B cell (primary cell): Measurements from ENCODE around the gene SLC47A2. TPM values are rescaled to one million over a fixed set of nuclear protein-coding genes. Genes with fewer than 3 reads are reported as not detected.

ENCODE experiments used
- ATAC-seq: fragments of 200-7000 bp; cut with Tn5 transposase; one replicate; pipeline ENCODE4 v1.10.0; 2021; ENCODE audit warnings: low read depth, mild to moderate bottlenecking, moderate number of reproducible peaks, moderate library complexity
- CTCF ChIA-PET: fragments of 350-600 bp; sonication (Branson Sonifier 250); formaldehyde crosslinking; loops from one replicate; lab custom pipeline; 2021; ENCODE audit warnings: antibody characterized with exemption, inconsistent platforms; lab: Charles Lee
- POLR2A ChIA-PET: fragments of 350-600 bp; sonication (Branson Sonifier 250); formaldehyde crosslinking; loops from one replicate; lab custom pipeline; 2021; ENCODE audit warnings: antibody characterized with exemption; lab: Charles Lee
- DNase-seq: peaks from one replicate; pipeline ENCODE4 v3.0.0; 2013
- H2AFZ ChIP-seq: 2 replicates; pipeline ENCODE4 v1.6.1; 2012; ENCODE audit warnings: mild to moderate bottlenecking, low read depth, low read length; ENCODE audit not compliant: insufficient read depth, poor library complexity, severe bottlenecking
- H3K27ac ChIP-seq, 2 donors: 1 replicate in 1 of 2; 2 replicates in 1 of 2; pipeline ENCODE4 v1.5.1; 2012 to 2013; ENCODE audit warnings: low read length in 2 of 2, mild to moderate bottlenecking in 2 of 2, moderate library complexity in 1 of 2
- H3K27me3 ChIP-seq, 4 experiments: fragments of 200-600 bp in 1 of 4; sonication (generic) in 1 of 4; replicated peaks in 1 of 4; 1 replicate in 2 of 4; 2 replicates in 2 of 4; pipeline versions ENCODE4 v1.6.1 to v1.7.0; 2013 to 2016; ENCODE audit warnings: low read length in 3 of 4, mild to moderate bottlenecking in 2 of 4, mixed read lengths in 1 of 4, moderate library complexity in 1 of 4; ENCODE audit not compliant: insufficient read depth in 4 of 4, control insufficient read depth in 3 of 4; ENCODE audit errors: control extremely low read depth in 1 of 4
- H3K36me3 ChIP-seq, 2 experiments: replicated peaks in 1 of 2; 1 replicate in 1 of 2; 2 replicates in 1 of 2; pipeline versions ENCODE4 v1.6.1 to v1.7.1; 2013; ENCODE audit warnings: low read length in 1 of 2; ENCODE audit not compliant: insufficient read depth in 2 of 2, control insufficient read depth in 1 of 2; ENCODE audit errors: control extremely low read depth in 1 of 2, extremely low read depth in 1 of 2
- H3K4me1 ChIP-seq, 2 donors: fragments of 200-600 bp in 1 of 2; sonication (generic) in 1 of 2; 1 replicate in 1 of 2; 2 replicates in 1 of 2; pipeline versions ENCODE4 v1.5.1 to v1.6.1; 2013 to 2017; ENCODE audit warnings: low read length in 2 of 2; ENCODE audit not compliant: control insufficient read depth in 2 of 2, insufficient read depth in 2 of 2
- H3K4me2 ChIP-seq: replicated peaks from 2 replicates; pipeline ENCODE3; 2012; ENCODE audit warnings: mild to moderate bottlenecking, low read depth, low read length; ENCODE audit not compliant: poor library complexity, severe bottlenecking
- H3K4me3 ChIP-seq, 5 experiments: fragments of 200-600 bp in 1 of 5; sonication (generic) in 1 of 5; 1 replicate in 3 of 5; 2 replicates in 2 of 5; pipeline versions ENCODE4 v1.5.1 to v1.7.0; 2011 to 2016; ENCODE audit warnings: low read length in 4 of 5, mild to moderate bottlenecking in 4 of 5, low read depth in 2 of 5, control low read depth in 1 of 5, moderate library complexity in 1 of 5; ENCODE audit not compliant: insufficient read depth in 1 of 5; ENCODE audit errors: control extremely low read depth in 1 of 5, extremely low read depth in 1 of 5
- H3K79me2 ChIP-seq: fragments of 200-600 bp; sonication (generic); one replicate; pipeline ENCODE4 v1.6.0; 2016; ENCODE audit warnings: low read length; ENCODE audit not compliant: control insufficient read depth, insufficient read depth
- H3K9ac ChIP-seq: fragments of 200-600 bp; sonication (generic); 2 replicates; pipeline ENCODE4 v1.6.1; 2017; ENCODE audit warnings: mild to moderate bottlenecking, low read length, moderate library complexity
- H3K9me3 ChIP-seq, 3 donors: one replicate each; pipeline versions ENCODE4 v1.6.1 to v1.7.1; 2013; ENCODE audit warnings: low read length in 2 of 3; ENCODE audit not compliant: control insufficient read depth in 2 of 3, insufficient read depth in 1 of 3; ENCODE audit errors: control extremely low read depth in 1 of 3
- H4K20me1 ChIP-seq: 2 replicates; pipeline ENCODE4 v1.6.0; 2012; ENCODE audit warnings: mild to moderate bottlenecking, low read length; ENCODE audit not compliant: insufficient read depth, control insufficient read depth, poor library complexity, severe bottlenecking
- H3K27ac Mint-ChIP-seq: one replicate; pipeline ENCODE4 v1.8.0; 2021; ENCODE audit warnings: mixed read lengths
- H3K27me3 Mint-ChIP-seq: one replicate; pipeline ENCODE4 v1.8.0; 2021; ENCODE audit warnings: mixed read lengths
- H3K4me1 Mint-ChIP-seq: one replicate; pipeline ENCODE4 v1.8.0; 2021; ENCODE audit warnings: mixed read lengths
- H3K4me3 Mint-ChIP-seq: one replicate; pipeline ENCODE4 v1.8.0; 2021; ENCODE audit warnings: mixed read lengths
- H3K9me3 Mint-ChIP-seq: one replicate; pipeline ENCODE4 v1.8.0; 2022; ENCODE audit warnings: mixed read lengths; ENCODE audit not compliant: insufficient read depth
- CTCF ChIP-seq: fragments of 200-600 bp; IDR thresholded peaks from one replicate; pipeline ENCODE4 v1.8.0; 2022; ENCODE audit warnings: antibody characterized with exemption, mild to moderate bottlenecking
- EZH2 ChIP-seq: IDR thresholded peaks from 2 replicates; pipeline ENCODE4 v1.6.1; 2012; ENCODE audit warnings: borderline replicate concordance, low read depth, mild to moderate bottlenecking, moderate library complexity, low read length; ENCODE audit not compliant: insufficient read depth, poor library complexity, severe bottlenecking
- WGBS: methylation state at CpG from one replicate; pipeline ENCODE4 v1.1.5; 2013; ENCODE audit warnings: missing lambda C conversion rate; ENCODE audit not compliant: insufficient coverage; 5-methylcytosine and 5-hydroxymethylcytosine counted together
- intact Hi-C: fragments of 100-400 bp; cut with micrococcal nuclease; formaldehyde crosslinking; loops from one replicate; pipeline ENCODE4 v1.10.0; 2022
- polyA plus RNA-seq: library from polyadenylated mRNA; depleted of rRNA; stranded (reverse); fragments of >200 nt; gene quantifications from 2 replicates; pipeline ENCODE4 v1.2.3, GENCODE V29; 2012
- total RNA-seq, 2 donors: library from RNA; stranded (reverse); fragments of 120-200 nt in 1 of 2; gene quantifications; 1 replicate in 1 of 2; 2 replicates in 1 of 2; pipeline versions ENCODE4 v1.2.3 to v1.2.4, GENCODE V29; 2013 to 2022

Gene SLC47A2
- total and polyA plus RNA-seq, 2 donors (not counting 1 experiment from before 2014, with no cell fraction given), result not detected

- Mint-ChIP-seq H3K27me3 (no peaks in the 10 kb centered on the region), H3K4me1 (no peaks in the 10 kb centered on the region), H3K4me3 (no peak overlapping the region), H3K9me3 (no peaks in the 10 kb centered on the region), H3K27ac (no peak overlapping the region)
- no peak overlapping the region for H3K27ac ChIP-seq
- TF ChIP-seq EZH2 (no peak), CTCF (no peak)
- no peaks in the 10 kb centered on the region for H3K36me3 ChIP-seq
- ATAC-seq (no peak), DNase-seq (no peak)
- intact Hi-C loops, result no loop called here
- no peaks in the 10 kb centered on the region for H3K79me2 ChIP-seq
- ChIA-PET CTCF (no interaction called here), POLR2A (no interaction called here)
- no peak overlapping the region for H3K9ac ChIP-seq
- no peak overlapping the region for H2AFZ ChIP-seq
- no peak overlapping the region for H3K4me2 ChIP-seq
- H3K4me3 ChIP-seq, result no peak overlapping the region
- no peaks in the 10 kb centered on the region for H3K4me1 ChIP-seq
- H3K27me3 ChIP-seq, result no peaks in the 10 kb centered on the region
- H3K9me3 ChIP-seq, result no peaks in the 10 kb centered on the region
- WGBS, result 95% methylated on average over 12 of the region's 17 CpGs
- no peaks in the 10 kb centered on the region for H4K20me1 ChIP-seq
Observed at GRCh38 chr17:19703828-19704613, 12.4 kb downstream of the SLC47A2 start.

DNA sequence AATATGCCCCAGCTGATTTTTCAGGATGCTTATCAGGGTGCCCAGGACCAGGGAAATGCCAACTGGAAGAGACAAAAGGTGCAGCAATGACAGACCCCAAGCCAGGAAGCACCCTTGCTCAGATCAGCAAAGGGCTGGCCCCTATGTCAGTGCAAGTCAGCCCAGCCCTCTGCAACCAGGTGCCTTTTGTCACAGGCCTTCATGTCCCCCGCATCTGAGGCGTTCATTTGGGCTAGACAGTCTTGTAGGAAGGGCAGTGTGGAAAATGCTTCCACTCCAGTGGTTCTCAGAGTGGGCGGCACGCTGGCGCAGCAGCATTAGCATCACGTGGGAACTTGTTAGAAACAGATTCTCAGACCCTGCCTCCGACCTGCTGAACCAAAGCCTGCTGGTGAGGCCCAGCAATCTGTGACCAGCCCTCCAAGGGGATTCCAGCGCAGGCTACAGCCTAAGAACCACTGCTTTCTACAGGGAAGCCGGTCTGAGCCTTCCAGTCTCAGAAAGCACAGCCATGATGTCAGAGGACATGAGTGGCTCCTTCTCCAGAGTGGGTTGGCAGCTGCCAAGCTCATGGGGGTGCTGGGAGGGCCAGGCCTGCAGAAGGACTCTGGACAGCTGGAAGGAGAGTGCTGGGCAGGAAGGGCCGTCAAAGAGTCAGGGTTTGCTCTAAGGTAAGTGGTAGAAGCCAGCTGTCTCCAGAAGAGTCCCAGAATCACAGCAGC is 13.1 kb downstream of the SLC47A2 start:
- no peak overlapping the region for H3K27ac ChIP-seq
- intact Hi-C loops, result no loop called here
- 85% methylated on average over 10 of the region's 10 CpGs for WGBS
- H3K27me3 ChIP-seq, result no peaks in the 10 kb centered on the region
- CTCF ChIA-PET, result no interaction called here
- no peak overlapping the region for H3K9ac ChIP-seq
- no peaks in the 10 kb centered on the region for H3K9me3 ChIP-seq
- Mint-ChIP-seq H3K4me1 (no peaks in the 10 kb centered on the region), H3K9me3 (no peaks in the 10 kb centered on the region), H3K27ac (no peak overlapping the region), H3K4me3 (no peak overlapping the region), H3K27me3 (no peaks in the 10 kb centered on the region)
- H4K20me1 ChIP-seq, result no peaks in the 10 kb centered on the region
- ATAC-seq (no peak), DNase-seq (no peak)
- TF ChIP-seq CTCF, result no peak
- no peak for TF ChIP-seq EZH2
- no peak overlapping the region for H3K4me2 ChIP-seq
- no peaks in the 10 kb centered on the region for H3K79me2 ChIP-seq
- no peaks in the 10 kb centered on the region for H3K36me3 ChIP-seq
- H2AFZ ChIP-seq, result no peak overlapping the region
- no peak overlapping the region for H3K4me3 ChIP-seq
- POLR2A ChIA-PET, result no interaction called here
- H3K4me1 ChIP-seq, result no peaks in the 10 kb centered on the region
